Measurements from ENCODE around the gene HBA1. TPM values are rescaled to one million over a fixed set of nuclear protein-coding genes. Genes with fewer than 3 reads are reported as not detected.
A peak's percentile ranks its signal among the peaks of the same experiment; 100 is the strongest.
"Not testable (repeated sequence)": the region's sequence is repeated elsewhere in the genome, so short reads cannot be mapped to it uniquely, and the experiment has no call there.

HBA1 gene
- total and polyA plus RNA-seq, 11 donors = 1.8 to 1,031 (median 170) TPM

DNA sequence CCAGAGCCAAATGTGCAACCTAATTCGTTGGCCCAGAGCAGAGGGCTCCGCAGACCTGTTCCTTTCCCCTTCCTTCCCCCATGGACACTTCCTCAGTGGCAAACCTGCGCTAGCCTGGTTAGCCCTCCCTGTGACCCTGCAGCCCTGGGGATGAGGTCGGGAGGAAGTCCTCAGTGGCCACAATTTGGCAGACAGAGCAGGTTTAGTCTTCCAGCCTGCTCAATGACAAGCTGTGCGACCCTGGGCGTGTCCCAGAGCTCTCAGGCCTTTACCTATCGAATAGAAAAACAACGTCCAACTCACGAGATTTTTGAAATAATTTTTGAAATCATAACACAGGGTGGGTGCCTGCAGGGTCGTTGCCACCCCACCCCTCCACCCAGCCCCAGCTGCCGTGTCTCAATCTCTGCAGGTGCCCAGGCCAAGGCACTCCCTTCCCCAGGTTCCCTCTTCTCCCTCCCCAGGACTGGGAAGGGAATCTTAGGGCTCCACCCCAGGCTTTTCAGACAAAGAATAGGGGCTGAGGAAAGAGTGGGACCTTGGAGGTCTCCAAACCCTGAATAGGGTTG lies 9.3 kb upstream of the HBA1 start:
- 5 to 12% (median 7%) methylated on average over 10 to 11 of the region's 11 CpGs for WGBS, 4 donors
- intact Hi-C loops (cut with DNase I) = no loop called here
- DNase-seq (peak in 1 of 5 donors; percentile 12), ATAC-seq (no peak)
- Histone ChIP-seq H3K9me3 (no peaks in the 10 kb centered on the region), H3K36me3 (no peaks in the 10 kb centered on the region), H3K4me3 (no peak overlapping the region), H3K27me3 (peaks cover 39 to 75% (median 61%) of the 10 kb centered on the region in 9 donors), H3K4me1 (peaks cover 0 to 22% (median 14%) of the 10 kb centered on the region in 12 donors), H3K27ac (no peak overlapping the region)
- no peak for TF ChIP-seq POLR2A (IDR thresholded peaks at IDR 0.05)
- TF ChIP-seq, protein P1, sequence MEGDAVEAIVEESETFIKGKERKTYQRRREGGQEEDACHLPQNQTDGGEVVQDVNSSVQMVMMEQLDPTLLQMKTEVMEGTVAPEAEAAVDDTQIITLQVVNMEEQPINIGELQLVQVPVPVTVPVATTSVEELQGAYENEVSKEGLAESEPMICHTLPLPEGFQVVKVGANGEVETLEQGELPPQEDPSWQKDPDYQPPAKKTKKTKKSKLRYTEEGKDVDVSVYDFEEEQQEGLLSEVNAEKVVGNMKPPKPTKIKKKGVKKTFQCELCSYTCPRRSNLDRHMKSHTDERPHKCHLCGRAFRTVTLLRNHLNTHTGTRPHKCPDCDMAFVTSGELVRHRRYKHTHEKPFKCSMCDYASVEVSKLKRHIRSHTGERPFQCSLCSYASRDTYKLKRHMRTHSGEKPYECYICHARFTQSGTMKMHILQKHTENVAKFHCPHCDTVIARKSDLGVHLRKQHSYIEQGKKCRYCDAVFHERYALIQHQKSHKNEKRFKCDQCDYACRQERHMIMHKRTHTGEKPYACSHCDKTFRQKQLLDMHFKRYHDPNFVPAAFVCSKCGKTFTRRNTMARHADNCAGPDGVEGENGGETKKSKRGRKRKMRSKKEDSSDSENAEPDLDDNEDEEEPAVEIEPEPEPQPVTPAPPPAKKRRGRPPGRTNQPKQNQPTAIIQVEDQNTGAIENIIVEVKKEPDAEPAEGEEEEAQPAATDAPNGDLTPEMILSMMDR (IDR thresholded peaks at IDR 0.05) = no peak

- TF ChIP-seq, protein P1 (IDR thresholded peaks at IDR 0.05) = no peak
- no peak for TF ChIP-seq POLR2A (IDR thresholded peaks at IDR 0.05)
- Histone ChIP-seq H3K4me1 (peaks cover 0 to 22% (median 14%) of the 10 kb centered on the region in 12 donors), H3K4me3 (no peak overlapping the region), H3K36me3 (no peaks in the 10 kb centered on the region), H3K27me3 (peaks cover 39 to 71% (median 64%) of the 10 kb centered on the region in 9 donors), H3K9me3 (no peaks in the 10 kb centered on the region), H3K27ac (no peak overlapping the region)
- 45 to 58% (median 52%) methylated on average over 5 to 6 of the region's 6 CpGs for WGBS, 4 donors
- DNase-seq (peak in 1 of 5 donors; percentile 42), ATAC-seq (no peak)
- intact Hi-C loops (cut with DNase I) = no loop called here
These were observed 8.1 kb upstream of the HBA1 start for GRCh38 chr16:168424-168823.

GRCh38 chr16:169014-169413 lies 7.5 kb upstream of the HBA1 start:
- intact Hi-C loops (cut with DNase I) = no loop called here
- peak in 1 of 5 donors; percentile 33 for DNase-seq
- ATAC-seq = no peak
- Histone ChIP-seq H3K36me3 (no peaks in the 10 kb centered on the region), H3K4me1 (peaks cover 0 to 22% (median 14%) of the 10 kb centered on the region in 12 donors), H3K4me3 (no peak overlapping the region), H3K27ac (no peak overlapping the region), H3K27me3 (peaks cover 39 to 73% (median 64%) of the 10 kb centered on the region in 9 donors), H3K9me3 (no peaks in the 10 kb centered on the region)
- no peak for TF ChIP-seq POLR2A (IDR thresholded peaks at IDR 0.05)
- TF ChIP-seq, protein P1 (IDR thresholded peaks at IDR 0.05) = no peak
- WGBS, 4 donors = 24 to 32% (median 27%) methylated on average over 3 of the region's 3 CpGs

DNA sequence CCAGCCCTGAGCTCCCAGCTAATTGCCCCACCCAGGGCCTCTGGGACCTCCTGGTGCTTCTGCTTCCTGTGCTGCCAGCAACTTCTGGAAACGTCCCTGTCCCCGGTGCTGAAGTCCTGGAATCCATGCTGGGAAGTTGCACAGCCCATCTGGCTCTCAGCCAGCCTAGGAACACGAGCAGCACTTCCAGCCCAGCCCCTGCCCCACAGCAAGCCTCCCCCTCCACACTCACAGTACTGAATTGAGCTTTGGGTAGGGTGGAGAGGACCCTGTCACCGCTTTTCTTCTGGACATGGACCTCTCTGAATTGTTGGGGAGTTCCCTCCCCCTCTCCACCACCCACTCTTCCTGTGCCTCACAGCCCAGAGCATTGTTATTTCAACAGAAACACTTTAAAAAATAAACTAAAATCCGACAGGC lies 6.4 kb upstream of the HBA1 start:
- intact Hi-C loops (cut with DNase I); H3K27ac ChIP-seq; H3K9me3 ChIP-seq; H3K36me3 ChIP-seq; H3K4me3 ChIP-seq: not testable (repeated sequence)
- Histone ChIP-seq H3K4me1 (peaks cover 0 to 20% (median 14%) of the 10 kb centered on the region in 12 donors), H3K27me3 (peaks cover 39 to 79% (median 69%) of the 10 kb centered on the region in 9 donors)
- 0 to 5% (median 1%) methylated on average over 3 to 5 of the region's 5 CpGs for WGBS, 4 donors
- peak in 3 of 5 donors; percentile 35 to 43 (median 41) for DNase-seq
- peak in 3 of 4 donors; percentile 28 to 65 (median 53) for ATAC-seq

- ATAC-seq = no peak
- Histone ChIP-seq H3K4me3 (no peak overlapping the region), H3K36me3 (no peaks in the 10 kb centered on the region), H3K27ac (no peak overlapping the region), H3K9me3 (no peaks in the 10 kb centered on the region), H3K27me3 (peaks cover 36 to 77% (median 69%) of the 10 kb centered on the region in 9 donors), H3K4me1 (peaks cover 0 to 13% (median 8%) of the 10 kb centered on the region in 12 donors)
- DNase-seq = no peak
- intact Hi-C loops (cut with DNase I) = no loop called here
- TF ChIP-seq, protein P1 (IDR thresholded peaks at IDR 0.05) = no peak
- no peak for TF ChIP-seq POLR2A (IDR thresholded peaks at IDR 0.05)
- WGBS, 4 donors = 0 to 94% (median 47%) methylated on average over 1 of the region's 1 CpG
These were observed 5.7 kb upstream of the HBA1 start for GRCh38 chr16:170788-171187.

DNA sequence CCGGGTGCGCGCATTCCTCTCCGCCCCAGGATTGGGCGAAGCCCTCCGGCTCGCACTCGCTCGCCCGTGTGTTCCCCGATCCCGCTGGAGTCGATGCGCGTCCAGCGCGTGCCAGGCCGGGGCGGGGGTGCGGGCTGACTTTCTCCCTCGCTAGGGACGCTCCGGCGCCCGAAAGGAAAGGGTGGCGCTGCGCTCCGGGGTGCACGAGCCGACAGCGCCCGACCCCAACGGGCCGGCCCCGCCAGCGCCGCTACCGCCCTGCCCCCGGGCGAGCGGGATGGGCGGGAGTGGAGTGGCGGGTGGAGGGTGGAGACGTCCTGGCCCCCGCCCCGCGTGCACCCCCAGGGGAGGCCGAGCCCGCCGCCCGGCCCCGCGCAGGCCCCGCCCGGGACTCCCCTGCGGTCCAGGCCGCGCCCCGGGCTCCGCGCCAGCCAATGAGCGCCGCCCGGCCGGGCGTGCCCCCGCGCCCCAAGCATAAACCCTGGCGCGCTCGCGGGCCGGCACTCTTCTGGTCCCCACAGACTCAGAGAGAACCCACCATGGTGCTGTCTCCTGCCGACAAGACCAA lies 4.0 kb upstream of the HBA1 start, which contains the start of gene HBA2:
HBA2 (plus strand) TSS at position 503 of the 568 bp plus-strand sequence; CDS start at position 540, 37 bp downstream.
- intact Hi-C loops (cut with DNase I); DNase-seq; H3K9me3 ChIP-seq; H3K4me3 ChIP-seq; H3K36me3 ChIP-seq; ATAC-seq; H3K4me1 ChIP-seq; H3K27ac ChIP-seq: not testable (repeated sequence)
- no CpG with 5 or more reads among the region's 74 CpGs for WGBS, 4 donors
- H3K27me3 ChIP-seq = peaks cover 26 to 66% (median 58%) of the 10 kb centered on the region in 9 donors

All from heart left ventricle (tissue), 16 donors.